NCI-H187 (cell line): ENCODE results near the gene ANKRD39.

Source experiments
- DNase-seq, 2 experiments: peaks; one replicate each; lab custom pipeline; 2025; lab: John Stamatoyannopoulos, UW

Gene ANKRD39

GRCh38 chr2:96887493-96888012 is 29.7 kb upstream of the ANKRD39 start:
- no peak for DNase-seq

- DNase-seq, result no peak
Observed at GRCh38 chr2:96885432-96886347, 27.9 kb upstream of the ANKRD39 start.

- no peak for DNase-seq
Observed at GRCh38 chr2:96884299-96885094, 26.7 kb upstream of the ANKRD39 start.

- no peak for DNase-seq
Observed at GRCh38 chr2:96883306-96883705, 25.5 kb upstream of the ANKRD39 start.

GRCh38 chr2:96882906-96883305 is 25.1 kb upstream of the ANKRD39 start:
- no peak for DNase-seq

GRCh38 chr2:96882230-96882629 is 24.4 kb upstream of the ANKRD39 start:
- no peak for DNase-seq

GRCh38 chr2:96881349-96882195 is 23.8 kb upstream of the ANKRD39 start:
- DNase-seq, result no peak

GRCh38 chr2:96880891-96881273 is 23.1 kb upstream of the ANKRD39 start:
- DNase-seq, result no peak

GRCh38 chr2:96879545-96880040 is 21.8 kb upstream of the ANKRD39 start:
- DNase-seq, result no peak

- DNase-seq, result no peak
Observed at GRCh38 chr2:96878796-96879544, 21.2 kb upstream of the ANKRD39 start.

GRCh38 chr2:96878171-96878570 is 20.4 kb upstream of the ANKRD39 start:
- DNase-seq, result no peak

- no peak for DNase-seq
Observed at GRCh38 chr2:96877631-96878092, 19.8 kb upstream of the ANKRD39 start.

- no peak for DNase-seq
Observed at GRCh38 chr2:96877042-96877451, 19.2 kb upstream of the ANKRD39 start.

- DNase-seq, result no peak
Observed at GRCh38 chr2:96876269-96877041, 18.6 kb upstream of the ANKRD39 start.

- no peak for DNase-seq
Observed at GRCh38 chr2:96875498-96876268, 17.9 kb upstream of the ANKRD39 start.

GRCh38 chr2:96874198-96874831 is 16.5 kb upstream of the ANKRD39 start:
- DNase-seq, result no peak

- no peak for DNase-seq
Observed at GRCh38 chr2:96873651-96874096, 15.9 kb upstream of the ANKRD39 start.

- no peak for DNase-seq
Observed at GRCh38 chr2:96872591-96873349, 15.0 kb upstream of the ANKRD39 start.
